K562 (cell line): ENCODE measurements around the gene FANCG. TPM values are rescaled to one million over a fixed set of nuclear protein-coding genes. Genes with fewer than 3 reads are reported as not detected.

ENCODE experiments used
- ARID1B ChIP-seq: fragments of 450-650 bp; IDR thresholded peaks from 2 replicates; pipeline ENCODE4 v1.6.1; 2016; ENCODE audit warnings: antibody characterized with exemption, mild to moderate bottlenecking, inconsistent platforms
- CTBP1 ChIP-seq: fragments of 450-650 bp; IDR thresholded peaks from 2 replicates; pipeline ENCODE4 v1.6.1; 2016; ENCODE audit warnings: borderline replicate concordance
- ELF1 ChIP-seq: fragments of 200-800 bp; sonication (Bioruptor generic); IDR thresholded peaks from 2 replicates; pipeline ENCODE4 v1.6.1; 2016; ENCODE audit warnings: missing genetic modification characterization, missing compliant biosample characterization
- ESRRA ChIP-seq: fragments of 450-650 bp; IDR thresholded peaks from 2 replicates; pipeline ENCODE4 v1.6.1; 2014; ENCODE audit warnings: low read depth, mild to moderate bottlenecking, moderate library complexity, borderline replicate concordance
- HCFC1 ChIP-seq: IDR thresholded peaks from 2 replicates; pipeline ENCODE4 v1.6.1; 2012; ENCODE audit warnings: low read depth, low read length, improper control_type of control experiment
- LCOR ChIP-seq: sonication (generic); formaldehyde crosslinking; IDR thresholded peaks from 2 replicates; pipeline ENCODE4 v1.8.0; 2022; ENCODE audit warnings: mild to moderate bottlenecking, missing genetic modification reagents
- MYNN ChIP-seq, 2 experiments: sonication (generic); formaldehyde crosslinking in 1 of 2; IDR thresholded peaks; 2 replicates each; pipeline versions ENCODE4 v1.5.0 to v1.6.1; 2016 to 2020; ENCODE audit warnings: antibody characterized with exemption in 1 of 2, missing genetic modification reagents in 1 of 2
- NEUROD1 ChIP-seq: fragments of 150-350 bp; IDR thresholded peaks from 2 replicates; pipeline ENCODE4 v1.6.1; 2014; ENCODE audit warnings: borderline replicate concordance, low read length, low read depth; ENCODE audit not compliant: partially characterized antibody
- NFIC ChIP-seq: fragments of 450-650 bp; IDR thresholded peaks from 2 replicates; pipeline ENCODE4 v1.6.1; 2017; ENCODE audit warnings: mild to moderate bottlenecking, inconsistent platforms
- POLR2B ChIP-seq: fragments of 450-650 bp; IDR thresholded peaks from 2 replicates; pipeline ENCODE4 v1.6.1; 2018; ENCODE audit warnings: low read depth; ENCODE audit not compliant: partially characterized antibody
- SNIP1 ChIP-seq: fragments of 450-650 bp; IDR thresholded peaks from 2 replicates; pipeline ENCODE4 v1.7.1; 2017; ENCODE audit warnings: low read depth, mild to moderate bottlenecking
- SOX6 ChIP-seq: fragments of 450-650 bp; IDR thresholded peaks from 2 replicates; pipeline ENCODE4 v1.6.1; 2014; ENCODE audit warnings: mild to moderate bottlenecking
- SP2 ChIP-seq: IDR thresholded peaks from 2 replicates; pipeline ENCODE4 v1.6.1; 2011; ENCODE audit warnings: mild to moderate bottlenecking, low read depth, low read length, moderate library complexity; ENCODE audit not compliant: poor library complexity, severe bottlenecking; ENCODE audit errors: extremely low read depth
- ZFP30 ChIP-seq: fragments of 250-450 bp; sonication (Bioruptor Pico); IDR thresholded peaks from 2 replicates; pipeline ENCODE4 v1.8.0; 2022; ENCODE audit warnings: moderate library complexity, mild to moderate bottlenecking, inconsistent platforms, borderline replicate concordance
- ZNF717 ChIP-seq: fragments of 250-450 bp; sonication (Bioruptor Pico); IDR thresholded peaks from 2 replicates; pipeline ENCODE4 v1.5.0; 2021
- polyA plus RNA-seq, 8 experiments: library from polyadenylated mRNA; depleted of rRNA in 4 of 8; stranded (reverse) in 5 of 8; unstranded in 3 of 8; fragments of >200 nt; fragmentation: Nextera tagmentation in 2 of 8; fragmentation: Illumina TruSeq in 1 of 8; extraction: Ambion mirVana in 2 of 8; extraction: Trizol in 1 of 8; gene quantifications; 2 replicates each; pipeline versions ENCODE4 v1.2.1 to v1.2.3, GENCODE V29; 2011 to 2014; ENCODE audit warnings: inconsistent platforms in 1 of 8, missing spikeins in 1 of 8
- total RNA-seq, 7 experiments: library from RNA; depleted of rRNA in 6 of 7; stranded (reverse); fragments of >200 nt in 6 of 7; fragmentation: Illumina TruSeq in 2 of 7; extraction: Trizol in 2 of 7; gene quantifications; 2 replicates each; pipeline versions ENCODE4 v1.2.1 to v1.2.3, GENCODE V29; 2011 to 2021; ENCODE audit warnings: low replicate concordance in 1 of 7
- TF ChIP-seq, protein P1 (sequence below): conservative IDR thresholded peaks from 2 replicates; pipeline ENCODE4 v1.6.1; 2011; ENCODE audit warnings: low read depth, mild to moderate bottlenecking, low read length; ENCODE audit not compliant: control insufficient read depth
- TF ChIP-seq, protein P2 (sequence below): sonication (generic); formaldehyde crosslinking; IDR thresholded peaks from 2 replicates; pipeline ENCODE4 v1.9.0; 2022; ENCODE audit warnings: mild to moderate bottlenecking, missing genetic modification reagents
- TF ChIP-seq, protein P3 (sequence below), 3 experiments: fragments of 200-800 bp in 1 of 3; fragments of 250-450 bp in 1 of 3; fragments of 450-650 bp in 1 of 3; sonication (Bioruptor Pico) in 1 of 3; sonication (Bioruptor generic) in 1 of 3; formaldehyde crosslinking in 1 of 3; IDR thresholded peaks; 2 replicates each; pipeline versions ENCODE4 v1.6.1 to v1.8.0; 2016 to 2022; ENCODE audit warnings: mild to moderate bottlenecking in 2 of 3, missing genetic modification characterization in 2 of 3, missing compliant biosample characterization in 1 of 3, moderate library complexity in 1 of 3
- TF ChIP-seq, protein P4 (sequence below): fragments of 450-650 bp; formaldehyde crosslinking; IDR thresholded peaks from 2 replicates; pipeline ENCODE4 v1.4.0; 2022; ENCODE audit warnings: missing genetic modification characterization

FANCG gene
- total and polyA plus RNA-seq, 9 of the 15 experiments (the other 6 are each of a cell fraction or from before 2014, with no cell fraction given), result 7.5 to 43.9 (median 31.0) TPM

DNA sequence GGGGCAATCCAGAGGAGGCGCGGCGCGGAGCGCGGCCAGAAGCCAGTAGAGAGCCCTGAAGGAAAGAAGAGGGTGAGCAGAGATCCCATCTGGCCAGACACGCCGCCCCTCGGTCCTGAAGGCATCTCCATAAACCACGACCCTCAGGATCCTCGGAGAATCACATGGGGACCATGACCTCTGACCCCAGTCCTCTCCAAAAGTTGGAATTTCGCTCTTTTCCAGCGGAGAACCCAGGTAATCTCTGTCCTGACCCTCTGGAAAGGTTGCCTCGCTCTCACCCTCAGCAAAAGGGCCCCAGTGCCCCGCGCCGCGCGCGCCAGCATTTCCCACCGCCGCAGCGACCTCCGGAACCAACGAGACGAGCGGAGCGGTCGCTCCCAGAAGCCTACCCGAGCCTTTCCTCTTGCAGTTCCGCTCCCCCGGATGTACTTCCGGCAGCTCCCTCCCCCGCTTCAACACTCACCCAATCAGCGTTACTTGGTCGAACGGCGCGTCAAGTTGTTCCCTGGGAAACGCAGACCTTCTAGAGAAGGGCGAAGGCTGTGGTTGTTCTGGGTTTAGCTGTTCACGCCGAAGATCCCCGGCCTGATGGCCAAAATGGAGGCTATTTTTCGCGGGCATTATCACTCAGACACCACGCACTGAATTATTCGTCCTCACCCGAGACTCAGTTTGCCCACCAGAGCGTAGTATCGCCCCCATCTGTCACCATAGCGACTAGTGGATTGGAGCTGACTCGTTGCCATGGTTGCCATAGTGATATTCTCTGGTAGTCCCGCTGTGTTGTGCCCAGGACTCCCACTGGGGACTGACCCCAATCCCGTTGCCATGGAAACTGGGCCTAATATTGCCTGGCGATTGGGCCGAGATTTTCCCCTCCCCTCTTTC is 23.3 kb upstream of the FANCG start, which contains the start of gene STOML2 (continued):
- TF ChIP-seq MYNN (IDR thresholded peaks at IDR 0.05), result peak; percentile 71
- TF ChIP-seq MYNN (CRISPR knock-in tag; IDR thresholded peaks at IDR 0.05), result no peak
- TF ChIP-seq SP2, result peak; percentile 69
- TF ChIP-seq ZNF717, result no peak
- peak; percentile 84 for TF ChIP-seq HCFC1
- 0 out of 2 replicates have a peak, but pooled peaks have one; percentile 19 for TF ChIP-seq ARID1B
- no peak for TF ChIP-seq ELF1 (tag)
- TF ChIP-seq, protein P1, sequence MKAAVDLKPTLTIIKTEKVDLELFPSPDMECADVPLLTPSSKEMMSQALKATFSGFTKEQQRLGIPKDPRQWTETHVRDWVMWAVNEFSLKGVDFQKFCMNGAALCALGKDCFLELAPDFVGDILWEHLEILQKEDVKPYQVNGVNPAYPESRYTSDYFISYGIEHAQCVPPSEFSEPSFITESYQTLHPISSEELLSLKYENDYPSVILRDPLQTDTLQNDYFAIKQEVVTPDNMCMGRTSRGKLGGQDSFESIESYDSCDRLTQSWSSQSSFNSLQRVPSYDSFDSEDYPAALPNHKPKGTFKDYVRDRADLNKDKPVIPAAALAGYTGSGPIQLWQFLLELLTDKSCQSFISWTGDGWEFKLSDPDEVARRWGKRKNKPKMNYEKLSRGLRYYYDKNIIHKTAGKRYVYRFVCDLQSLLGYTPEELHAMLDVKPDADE, result peak; percentile 59; the same call in 1 of the 2 replicates
- peak; percentile 41 for TF ChIP-seq NEUROD1
- TF ChIP-seq, protein P2, sequence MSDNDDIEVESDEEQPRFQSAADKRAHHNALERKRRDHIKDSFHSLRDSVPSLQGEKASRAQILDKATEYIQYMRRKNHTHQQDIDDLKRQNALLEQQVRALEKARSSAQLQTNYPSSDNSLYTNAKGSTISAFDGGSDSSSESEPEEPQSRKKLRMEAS (CRISPR knock-in tag), result peak; percentile 51; the same call in 1 of the 2 replicates
- peak; percentile 78 for TF ChIP-seq SNIP1
- peak; percentile 42; the same call in 1 of the 2 replicates for TF ChIP-seq SOX6
- 0 out of 2 replicates have a peak, but pooled peaks have one; percentile 15 for TF ChIP-seq LCOR
- peak; percentile 43; the same call in 1 of the 2 replicates for TF ChIP-seq NFIC
- TF ChIP-seq ESRRA, result peak; percentile 69; the same call in 1 of the 2 replicates
- TF ChIP-seq, protein P3, sequence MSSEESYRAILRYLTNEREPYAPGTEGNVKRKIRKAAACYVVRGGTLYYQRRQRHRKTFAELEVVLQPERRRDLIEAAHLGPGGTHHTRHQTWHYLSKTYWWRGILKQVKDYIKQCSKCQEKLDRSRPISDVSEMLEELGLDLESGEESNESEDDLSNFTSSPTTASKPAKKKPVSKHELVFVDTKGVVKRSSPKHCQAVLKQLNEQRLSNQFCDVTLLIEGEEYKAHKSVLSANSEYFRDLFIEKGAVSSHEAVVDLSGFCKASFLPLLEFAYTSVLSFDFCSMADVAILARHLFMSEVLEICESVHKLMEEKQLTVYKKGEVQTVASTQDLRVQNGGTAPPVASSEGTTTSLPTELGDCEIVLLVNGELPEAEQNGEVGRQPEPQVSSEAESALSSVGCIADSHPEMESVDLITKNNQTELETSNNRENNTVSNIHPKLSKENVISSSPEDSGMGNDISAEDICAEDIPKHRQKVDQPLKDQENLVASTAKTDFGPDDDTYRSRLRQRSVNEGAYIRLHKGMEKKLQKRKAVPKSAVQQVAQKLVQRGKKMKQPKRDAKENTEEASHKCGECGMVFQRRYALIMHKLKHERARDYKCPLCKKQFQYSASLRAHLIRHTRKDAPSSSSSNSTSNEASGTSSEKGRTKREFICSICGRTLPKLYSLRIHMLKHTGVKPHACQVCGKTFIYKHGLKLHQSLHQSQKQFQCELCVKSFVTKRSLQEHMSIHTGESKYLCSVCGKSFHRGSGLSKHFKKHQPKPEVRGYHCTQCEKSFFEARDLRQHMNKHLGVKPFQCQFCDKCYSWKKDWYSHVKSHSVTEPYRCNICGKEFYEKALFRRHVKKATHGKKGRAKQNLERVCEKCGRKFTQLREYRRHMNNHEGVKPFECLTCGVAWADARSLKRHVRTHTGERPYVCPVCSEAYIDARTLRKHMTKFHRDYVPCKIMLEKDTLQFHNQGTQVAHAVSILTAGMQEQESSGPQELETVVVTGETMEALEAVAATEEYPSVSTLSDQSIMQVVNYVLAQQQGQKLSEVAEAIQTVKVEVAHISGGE (CRISPR knock-in tag; IDR thresholded peaks at IDR 0.05), result peak; percentile 93 to 99 (median 98)
- TF ChIP-seq CTBP1, result peak; percentile 67; the same call in 1 of the 2 replicates
- TF ChIP-seq, protein P4, sequence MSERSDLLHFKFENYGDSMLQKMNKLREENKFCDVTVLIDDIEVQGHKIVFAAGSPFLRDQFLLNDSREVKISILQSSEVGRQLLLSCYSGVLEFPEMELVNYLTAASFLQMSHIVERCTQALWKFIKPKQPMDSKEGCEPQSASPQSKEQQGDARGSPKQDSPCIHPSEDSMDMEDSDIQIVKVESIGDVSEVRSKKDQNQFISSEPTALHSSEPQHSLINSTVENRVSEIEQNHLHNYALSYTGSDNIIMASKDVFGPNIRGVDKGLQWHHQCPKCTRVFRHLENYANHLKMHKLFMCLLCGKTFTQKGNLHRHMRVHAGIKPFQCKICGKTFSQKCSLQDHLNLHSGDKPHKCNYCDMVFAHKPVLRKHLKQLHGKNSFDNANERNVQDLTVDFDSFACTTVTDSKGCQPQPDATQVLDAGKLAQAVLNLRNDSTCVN (CRISPR knock-in tag), result no peak
- peak; percentile 52 for TF ChIP-seq POLR2B
- no peak for TF ChIP-seq ZFP30 (CRISPR knock-in tag)
